H1 (cell line): ENCODE data around the gene BANF1. TPM values are rescaled to one million over a fixed set of nuclear protein-coding genes. Genes with fewer than 3 reads are reported as not detected.

Experiments used
- CTCF ChIA-PET: fragments of 300-600 bp; sonication (Branson Sonifier 250); formaldehyde crosslinking; loops from one replicate; lab custom pipeline; 2021; ENCODE audit not compliant: partially characterized antibody; lab: Charles Lee
- POLR2A ChIA-PET: fragments of 300-600 bp; sonication (Branson Sonifier 250); formaldehyde crosslinking; loops from one replicate; lab custom pipeline; 2021; ENCODE audit warnings: inconsistent platforms; ENCODE audit not compliant: partially characterized antibody; lab: Charles Lee
- DNase-seq, 2 experiments: peaks; one replicate each; pipeline versions ENCODE4 v3.0.0 to v3.0.0-alpha.2; 2010 to 2022; ENCODE audit warnings: low spot score in 2 of 2, low read depth in 1 of 2, mixed read lengths in 1 of 2
- FAIRE-seq: peaks from 2 replicates; lab custom pipeline; 2011; peaks lifted over from hg19 to GRCh38; lab: Jason Lieb, UNC
- H2AFZ ChIP-seq: 2 replicates; pipeline ENCODE4 v1.8.1; 2012; ENCODE audit warnings: low read length, inconsistent platforms
- H2AK5ac ChIP-seq: 2 replicates; pipeline ENCODE4 v1.6.1; 2013; ENCODE audit warnings: low read depth, low read length
- H2BK120ac ChIP-seq: replicated peaks from 2 replicates; pipeline ENCODE3; 2013; ENCODE audit warnings: low read depth, low read length, inconsistent platforms
- H2BK12ac ChIP-seq: 2 replicates; pipeline ENCODE4 v1.6.1; 2013; ENCODE audit warnings: low read depth, low read length
- H2BK15ac ChIP-seq: 2 replicates; pipeline ENCODE4 v1.6.1; 2013; ENCODE audit warnings: low read length
- H2BK20ac ChIP-seq: 2 replicates; pipeline ENCODE4 v1.6.1; 2013; ENCODE audit warnings: low read length
- H2BK5ac ChIP-seq: 2 replicates; pipeline ENCODE4 v1.6.1; 2013; ENCODE audit warnings: low read depth, low read length
- H3K14ac ChIP-seq: 2 replicates; pipeline ENCODE4 v1.6.1; 2013; ENCODE audit warnings: inconsistent platforms; ENCODE audit not compliant: insufficient read length
- H3K18ac ChIP-seq: 2 replicates; pipeline ENCODE4 v1.6.1; 2013; ENCODE audit warnings: low read length; ENCODE audit errors: extremely low read depth
- H3K23ac ChIP-seq: 2 replicates; pipeline ENCODE4 v1.6.1; 2013; ENCODE audit warnings: inconsistent platforms; ENCODE audit not compliant: insufficient read length
- H3K23me2 ChIP-seq: 2 replicates; pipeline ENCODE4 v1.6.1; 2013; ENCODE audit warnings: low read depth, low read length
- H3K27ac ChIP-seq: 2 replicates; pipeline ENCODE4 v1.6.1; 2011; ENCODE audit warnings: low read depth, low read length, inconsistent platforms
- H3K27me3 ChIP-seq, 4 experiments: replicated peaks in 1 of 4; 1 replicate in 1 of 4; 2 replicates in 3 of 4; pipeline versions ENCODE4 v1.6.1 to v1.8.1; 2011 to 2013; ENCODE audit warnings: low read length in 3 of 4, mild to moderate bottlenecking in 3 of 4, inconsistent platforms in 2 of 4, mixed read lengths in 2 of 4, moderate library complexity in 1 of 4; ENCODE audit not compliant: control insufficient read depth in 3 of 4, insufficient read depth in 3 of 4; ENCODE audit errors: extremely low read depth in 1 of 4
- H3K36me3 ChIP-seq, 4 experiments: 2 replicates each; pipeline versions ENCODE4 v1.6.1 to v1.8.1; 2011 to 2013; ENCODE audit warnings: mild to moderate bottlenecking in 4 of 4, low read length in 3 of 4, moderate library complexity in 2 of 4, control low read depth in 1 of 4, inconsistent platforms in 1 of 4; ENCODE audit not compliant: insufficient read depth in 4 of 4, control insufficient read depth in 2 of 4
- H3K4ac ChIP-seq: replicated peaks from 2 replicates; pipeline ENCODE3; 2013; ENCODE audit warnings: low read length, low read depth, mixed read lengths, inconsistent platforms; ENCODE audit not compliant: insufficient read length
- H3K4me1 ChIP-seq, 4 experiments: replicated peaks in 1 of 4; 1 replicate in 1 of 4; 2 replicates in 3 of 4; pipeline versions ENCODE4 v1.6.1 to v1.8.1; 2011 to 2013; ENCODE audit warnings: low read length in 3 of 4, inconsistent platforms in 2 of 4, mixed read lengths in 1 of 4; ENCODE audit not compliant: insufficient read depth in 4 of 4, control insufficient read depth in 3 of 4
- H3K4me2 ChIP-seq, 2 experiments: 2 replicates each; pipeline versions ENCODE4 v1.6.1 to v1.8.1; 2011 to 2013; ENCODE audit warnings: low read depth in 2 of 2, low read length in 2 of 2, control low read depth in 1 of 2, inconsistent platforms in 1 of 2, mild to moderate bottlenecking in 1 of 2; ENCODE audit not compliant: insufficient read depth in 1 of 2
- H3K4me3 ChIP-seq, 4 experiments: fragments of 200-600, 300-600 bp in 1 of 4; sonication (generic), shearing (Covaris generic), sonication (Bioruptor Twin) in 1 of 4; 2 replicates each; pipeline versions ENCODE4 v1.5.1 to v1.8.1; 2011 to 2016; ENCODE audit warnings: low read length in 4 of 4, low read depth in 3 of 4, control low read depth in 2 of 4, inconsistent platforms in 2 of 4, mild to moderate bottlenecking in 2 of 4, mixed read lengths in 1 of 4, moderate library complexity in 1 of 4; ENCODE audit not compliant: insufficient read depth in 2 of 4; ENCODE audit errors: extremely low read depth in 1 of 4
- H3K56ac ChIP-seq: replicated peaks from 2 replicates; pipeline ENCODE3; 2013; ENCODE audit warnings: low read depth, mild to moderate bottlenecking, mixed read lengths, low read length, inconsistent platforms; ENCODE audit not compliant: insufficient read length
- H3K79me1 ChIP-seq: 2 replicates; pipeline ENCODE4 v1.6.1; 2013; ENCODE audit warnings: low read depth, low read length, control low read depth
- H3K79me2 ChIP-seq, 2 experiments: 2 replicates each; pipeline versions ENCODE4 v1.6.1 to v1.8.1; 2012 to 2013; ENCODE audit warnings: low read length in 2 of 2, mild to moderate bottlenecking in 2 of 2, inconsistent platforms in 1 of 2; ENCODE audit not compliant: insufficient read depth in 2 of 2, control insufficient read depth in 1 of 2
- H3K9ac ChIP-seq, 4 experiments: replicated peaks in 1 of 4; 1 replicate in 1 of 4; 2 replicates in 3 of 4; pipeline versions ENCODE4 v1.6.1 to v1.8.1; 2011 to 2013; ENCODE audit warnings: low read depth in 3 of 4, low read length in 3 of 4, control low read depth in 2 of 4, mild to moderate bottlenecking in 2 of 4, moderate library complexity in 2 of 4, inconsistent platforms in 1 of 4; ENCODE audit errors: extremely low read depth in 1 of 4
- H3K9me3 ChIP-seq, 2 experiments: 2 replicates each; pipeline versions ENCODE4 v1.6.1 to v1.8.1; 2012 to 2013; ENCODE audit warnings: mild to moderate bottlenecking in 2 of 2, moderate library complexity in 2 of 2, control low read depth in 1 of 2, inconsistent platforms in 1 of 2, low read depth in 1 of 2, low read length in 1 of 2, mixed read lengths in 1 of 2; ENCODE audit not compliant: insufficient read depth in 2 of 2
- H4K20me1 ChIP-seq, 2 experiments: replicated peaks in 1 of 2; 2 replicates each; pipeline versions ENCODE3 to v1.8.1; 2011 to 2013; ENCODE audit warnings: inconsistent platforms in 2 of 2, low read length in 2 of 2, mild to moderate bottlenecking in 1 of 2; ENCODE audit not compliant: insufficient read depth in 2 of 2, control insufficient read depth in 1 of 2
- H4K5ac ChIP-seq: 2 replicates; pipeline ENCODE4 v1.6.1; 2013; ENCODE audit warnings: low read length, low read depth, mixed read lengths, inconsistent platforms; ENCODE audit not compliant: insufficient read length
- H4K8ac ChIP-seq: 2 replicates; pipeline ENCODE4 v1.8.0; 2013; ENCODE audit warnings: mild to moderate bottlenecking, moderate library complexity, low read length, inconsistent platforms; ENCODE audit not compliant: insufficient read depth; ENCODE audit errors: extremely low read depth
- H4K91ac ChIP-seq: replicated peaks from 2 replicates; pipeline ENCODE3; 2013; ENCODE audit warnings: low read length, mixed read lengths, inconsistent platforms; ENCODE audit not compliant: insufficient read length
- ASH2L ChIP-seq: fragments of 200-600, 300-600 bp; sonication (generic); IDR thresholded peaks from one replicate; pipeline ENCODE4 v1.7.1; 2017; ENCODE audit warnings: low read length
- CTBP2 ChIP-seq: IDR thresholded peaks from 2 replicates; pipeline ENCODE4 v1.7.0; 2011; ENCODE audit warnings: borderline replicate concordance, mild to moderate bottlenecking, moderate library complexity, mixed read lengths, low read length; ENCODE audit not compliant: insufficient read depth, insufficient read length
- JUN ChIP-seq: IDR thresholded peaks from 2 replicates; pipeline ENCODE4 v1.6.1; 2011; ENCODE audit warnings: low read depth, mild to moderate bottlenecking, improper control_type of control experiment, low read length
- TCF12 ChIP-seq: IDR thresholded peaks from 2 replicates; pipeline ENCODE4 v1.6.1; 2011; ENCODE audit warnings: low read depth, mild to moderate bottlenecking, low read length
- WGBS, 2 experiments: shearing (Covaris generic) in 1 of 2; methylation state at CpG; one replicate each; pipeline versions ENCODE4 v1.1.6 to v1.1.7; 2013 to 2015; ENCODE audit warnings: low lambda C conversion rate in 2 of 2, mixed read lengths in 2 of 2, inconsistent platforms in 1 of 2, low coverage in 1 of 2, missing lambda C conversion rate in 1 of 2; ENCODE audit not compliant: insufficient replicate concordance in 2 of 2, insufficient coverage in 1 of 2, insufficient read length in 1 of 2; ENCODE audit errors: extremely low coverage in 1 of 2, missing lambda C conversion rate in 1 of 2; 5-methylcytosine and 5-hydroxymethylcytosine counted together
- polyA plus RNA-seq, 7 experiments: library from polyadenylated mRNA; depleted of rRNA in 3 of 7; stranded (reverse) in 5 of 7; unstranded in 2 of 7; fragments of >200 nt in 5 of 7; fragments of 200-250 nt in 2 of 7; gene quantifications; 1 replicate in 5 of 7; 2 replicates in 1 of 7; 4 replicates in 1 of 7; pipeline versions ENCODE4 v1.2.1 to v1.2.3, GENCODE V29; 2011 to 2013; ENCODE audit warnings: missing spikeins in 2 of 7, mixed read lengths in 2 of 7
- total RNA-seq: library from RNA; stranded (reverse); fragmentation: NEBNext Ultra II Directional; extraction: Animal tissue kit (Norgen Biotek cat#: 25700); gene quantifications from 2 replicates; pipeline ENCODE4 v1.2.1, GENCODE V29; 2021

Gene BANF1
- total and polyA plus RNA-seq, 2 of the 8 experiments (the other 6 are each of a cell fraction or from before 2014, with no cell fraction given), result 330 to 467 TPM

GRCh38 chr11:65979261-65979759 is 23.0 kb upstream of the BANF1 start:
- no peak for DNase-seq
- ChIA-PET POLR2A (interaction anchor here (0.6 to 2.0 kb wide), 8 partner anchors 10 to 105 kb away, joined by 3 to 7 read pairs (median 4); partner anchors contain the start of genes BANF1 and C11orf68), CTCF (interaction anchor here (1.0 to 18.4 kb wide), 4 partner anchors 9 to 120 kb away, joined by 3 to 281 read pairs (median 4); partner anchors contain the start of genes CCDC85B and FIBP)
- Histone ChIP-seq H4K91ac (no peak overlapping the region), H3K79me1 (no peaks in the 10 kb centered on the region), H3K9ac (no peak overlapping the region), H4K5ac (no peak overlapping the region), H3K4me3 (no peak overlapping the region), H3K18ac (no peak overlapping the region), H2AFZ (no peak overlapping the region), H2BK120ac (no peak overlapping the region), H3K9me3 (no peaks in the 10 kb centered on the region), H3K14ac (no peak overlapping the region), H3K27me3 (no peaks in the 10 kb centered on the region), H3K4me1 (no peaks in the 10 kb centered on the region), H2BK12ac (no peak overlapping the region), H2BK5ac (no peak overlapping the region), H2BK20ac (no peak overlapping the region), H3K23me2 (no peaks in the 10 kb centered on the region), H2BK15ac (no peak overlapping the region), H3K79me2 (no peaks in the 10 kb centered on the region), H3K4ac (no peak overlapping the region), H3K27ac (no peak overlapping the region), H3K36me3 (peaks cover 4 to 25% (median 21%) of the 10 kb centered on the region in 4 experiments; a peak in 7 of 8 replicates), H2AK5ac (no peak overlapping the region), H3K4me2 (no peak overlapping the region), H3K56ac (no peak overlapping the region), H3K23ac (no peak overlapping the region), H4K20me1 (peaks cover 0 to 2% of the 10 kb centered on the region in 2 experiments), H4K8ac (no peak overlapping the region)
- 89% methylated on average over 8 of the region's 10 CpGs; no CpG with 5 or more reads in 1 of the 2 experiments for WGBS, 2 experiments
- no peak for TF ChIP-seq ASH2L
- TF ChIP-seq CTBP2, result no peak
- TF ChIP-seq JUN, result no peak
- no peak for TF ChIP-seq TCF12
- no peak for FAIRE-seq
